ENCODE measurements around the gene ESD.
"Not testable (repeated sequence)": the region's sequence is repeated elsewhere in the genome, so short reads cannot be mapped to it uniquely, and the experiment has no call there.

Gene ESD

GRCh38 chr13:46812301-46812797, 15.4 kb upstream of the ESD start:
- DNase-seq (ENCODE audit: insufficient read length, low spot score), result no peak
- TF ChIP-seq, protein P1, sequence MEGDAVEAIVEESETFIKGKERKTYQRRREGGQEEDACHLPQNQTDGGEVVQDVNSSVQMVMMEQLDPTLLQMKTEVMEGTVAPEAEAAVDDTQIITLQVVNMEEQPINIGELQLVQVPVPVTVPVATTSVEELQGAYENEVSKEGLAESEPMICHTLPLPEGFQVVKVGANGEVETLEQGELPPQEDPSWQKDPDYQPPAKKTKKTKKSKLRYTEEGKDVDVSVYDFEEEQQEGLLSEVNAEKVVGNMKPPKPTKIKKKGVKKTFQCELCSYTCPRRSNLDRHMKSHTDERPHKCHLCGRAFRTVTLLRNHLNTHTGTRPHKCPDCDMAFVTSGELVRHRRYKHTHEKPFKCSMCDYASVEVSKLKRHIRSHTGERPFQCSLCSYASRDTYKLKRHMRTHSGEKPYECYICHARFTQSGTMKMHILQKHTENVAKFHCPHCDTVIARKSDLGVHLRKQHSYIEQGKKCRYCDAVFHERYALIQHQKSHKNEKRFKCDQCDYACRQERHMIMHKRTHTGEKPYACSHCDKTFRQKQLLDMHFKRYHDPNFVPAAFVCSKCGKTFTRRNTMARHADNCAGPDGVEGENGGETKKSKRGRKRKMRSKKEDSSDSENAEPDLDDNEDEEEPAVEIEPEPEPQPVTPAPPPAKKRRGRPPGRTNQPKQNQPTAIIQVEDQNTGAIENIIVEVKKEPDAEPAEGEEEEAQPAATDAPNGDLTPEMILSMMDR (IDR thresholded peaks at IDR 0.05; ENCODE audit: insufficient read depth, missing control alignments), result no peak
- FAIRE-seq, result no peak

DNA sequence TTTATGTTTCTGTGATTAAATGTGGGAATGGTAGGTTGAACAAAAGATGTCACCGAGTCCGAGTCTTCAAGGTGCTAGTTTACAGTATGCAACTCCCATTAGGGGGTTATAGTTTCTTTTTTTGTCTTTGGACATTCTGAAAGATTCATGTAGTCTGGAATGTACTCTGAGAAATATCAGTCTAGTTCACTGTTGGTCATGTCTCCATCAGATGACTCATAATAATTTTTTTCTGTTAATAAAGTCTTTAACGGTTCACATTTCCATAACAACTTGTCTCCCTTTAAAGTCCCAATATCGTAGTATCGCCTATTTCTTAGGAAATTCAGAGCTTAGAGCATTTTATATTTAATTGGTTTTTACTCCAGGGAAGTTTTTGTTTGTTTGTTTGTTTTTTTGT, 13.5 kb upstream of the ESD start:
- FAIRE-seq (no peak), DNase-seq (ENCODE audit: insufficient read length, low spot score) (no peak)
- TF ChIP-seq, protein P1 (IDR thresholded peaks at IDR 0.05; ENCODE audit: insufficient read depth, missing control alignments), result no peak

GRCh38 chr13:46804921-46805320, 8.0 kb upstream of the ESD start:
- DNase-seq (ENCODE audit: insufficient read length, low spot score); FAIRE-seq: not testable (repeated sequence)

DNA sequence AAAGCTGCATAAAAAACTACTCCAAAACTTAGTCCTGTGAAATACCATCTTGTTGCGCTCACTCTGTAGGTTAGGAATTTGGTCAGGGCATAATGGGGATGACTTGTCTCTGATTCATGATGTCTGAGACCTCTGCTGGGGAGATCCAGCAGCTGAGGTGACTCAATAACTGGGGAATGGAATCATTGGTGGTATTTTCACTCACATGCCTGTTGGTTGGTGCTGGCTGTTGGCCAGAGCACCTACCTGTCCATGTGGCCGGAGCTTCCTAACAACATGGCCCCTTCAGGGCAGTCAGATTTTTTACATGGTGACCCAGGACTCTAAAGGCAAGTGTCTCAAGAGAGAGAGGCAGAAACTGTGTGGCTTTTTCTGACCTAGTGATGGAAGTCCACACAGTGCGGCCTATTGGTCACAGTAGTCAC, 7.4 kb upstream of the ESD start:
- DNase-seq (ENCODE audit: insufficient read length, low spot score), result no peak
- TF ChIP-seq, protein P1 (IDR thresholded peaks at IDR 0.05; ENCODE audit: insufficient read depth, missing control alignments), result no peak
- FAIRE-seq, result no peak

DNA sequence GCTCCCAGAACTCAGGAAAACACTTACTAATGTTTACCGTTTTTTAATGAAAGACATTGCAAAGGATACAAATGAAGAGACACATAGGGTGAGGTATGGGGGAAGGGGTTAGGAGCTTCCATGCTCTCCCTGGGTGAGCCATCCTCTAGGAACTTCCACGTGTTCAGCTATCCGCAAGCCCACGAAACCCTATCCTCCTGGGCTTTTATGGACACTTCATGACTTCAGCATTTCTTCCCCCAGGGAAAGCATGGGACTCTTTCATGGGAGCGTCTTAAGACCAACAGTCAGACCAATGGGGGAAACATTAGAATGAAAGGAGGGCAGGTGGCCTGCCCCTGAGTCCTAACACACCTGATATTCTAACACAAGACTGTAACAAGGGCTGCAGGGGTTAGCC, 6.6 kb upstream of the ESD start:
- TF ChIP-seq, protein P1 (IDR thresholded peaks at IDR 0.05; ENCODE audit: insufficient read depth, missing control alignments), result no peak
- DNase-seq (ENCODE audit: insufficient read length, low spot score), result no peak
- FAIRE-seq, result no peak

DNA sequence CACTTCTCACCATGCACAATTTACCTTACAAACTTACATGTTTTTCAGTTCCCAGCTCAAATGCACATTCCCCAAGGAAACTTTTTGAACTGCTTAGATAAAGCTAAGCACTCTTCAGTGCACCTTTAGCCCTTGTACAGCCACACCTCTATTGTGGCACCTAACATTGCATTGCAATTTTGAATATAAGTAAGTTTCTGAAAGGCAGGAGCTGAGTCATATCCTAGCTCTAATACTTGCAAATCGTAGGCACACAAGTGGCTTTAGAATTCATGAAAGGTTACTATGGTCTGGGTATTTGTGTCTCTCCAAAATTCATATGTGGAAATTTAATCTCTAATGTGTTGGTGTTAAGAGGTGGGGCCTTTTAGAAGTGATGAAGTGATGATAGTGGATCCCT, 4.9 kb upstream of the ESD start:
- FAIRE-seq, result no peak
- TF ChIP-seq, protein P1 (IDR thresholded peaks at IDR 0.05; ENCODE audit: insufficient read depth, missing control alignments), result no peak
- no peak for DNase-seq (ENCODE audit: insufficient read length, low spot score)

GRCh38 chr13:46799139-46799538, 2.2 kb upstream of the ESD start:
- FAIRE-seq (no peak), DNase-seq (ENCODE audit: insufficient read length, low spot score) (no peak)
- TF ChIP-seq, protein P1 (IDR thresholded peaks at IDR 0.05; ENCODE audit: insufficient read depth, missing control alignments), result no peak

All from D721Med (cell line).